ENCODE data around the gene JAM3.

JAM3 gene

DNA sequence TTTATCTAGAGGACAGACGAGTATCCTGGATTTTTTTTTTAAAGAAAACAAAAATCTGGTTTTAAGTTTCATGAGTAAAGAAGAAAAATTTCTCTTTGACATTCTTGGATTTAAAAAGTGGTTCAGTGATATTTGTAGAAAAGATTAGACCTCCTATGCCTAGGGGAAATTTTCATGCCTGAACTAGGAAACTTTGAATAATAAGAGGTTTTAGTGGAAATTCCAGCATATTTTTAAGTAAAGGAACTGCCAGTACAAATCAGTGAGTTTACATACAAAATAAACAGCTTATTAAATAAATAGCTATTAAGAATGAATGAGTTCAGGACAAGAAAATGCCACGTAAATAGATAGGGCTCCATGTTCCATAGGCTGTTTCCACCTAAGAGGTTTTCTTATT, 17.5 kb downstream of the JAM3 start:
- no peak for TF ChIP-seq YY1 (IDR thresholded peaks at IDR 0.05; ENCODE audit: low read depth)
- TF ChIP-seq TEAD4 (IDR thresholded peaks at IDR 0.05), result no peak
- TF ChIP-seq CREB1 (IDR thresholded peaks at IDR 0.05; ENCODE audit: low read depth), result no peak
- TF ChIP-seq, protein P1, sequence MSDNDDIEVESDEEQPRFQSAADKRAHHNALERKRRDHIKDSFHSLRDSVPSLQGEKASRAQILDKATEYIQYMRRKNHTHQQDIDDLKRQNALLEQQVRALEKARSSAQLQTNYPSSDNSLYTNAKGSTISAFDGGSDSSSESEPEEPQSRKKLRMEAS (IDR thresholded peaks at IDR 0.05), result no peak
- TF ChIP-seq EP300 (IDR thresholded peaks at IDR 0.05; ENCODE audit: borderline replicate concordance), result no peak
- TF ChIP-seq, protein P2, sequence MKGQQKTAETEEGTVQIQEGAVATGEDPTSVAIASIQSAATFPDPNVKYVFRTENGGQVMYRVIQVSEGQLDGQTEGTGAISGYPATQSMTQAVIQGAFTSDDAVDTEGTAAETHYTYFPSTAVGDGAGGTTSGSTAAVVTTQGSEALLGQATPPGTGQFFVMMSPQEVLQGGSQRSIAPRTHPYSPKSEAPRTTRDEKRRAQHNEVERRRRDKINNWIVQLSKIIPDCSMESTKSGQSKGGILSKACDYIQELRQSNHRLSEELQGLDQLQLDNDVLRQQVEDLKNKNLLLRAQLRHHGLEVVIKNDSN (IDR thresholded peaks at IDR 0.05), result no peak
- TF ChIP-seq TAF1 (IDR thresholded peaks at IDR 0.05; ENCODE audit: low read depth), result no peak

DNA sequence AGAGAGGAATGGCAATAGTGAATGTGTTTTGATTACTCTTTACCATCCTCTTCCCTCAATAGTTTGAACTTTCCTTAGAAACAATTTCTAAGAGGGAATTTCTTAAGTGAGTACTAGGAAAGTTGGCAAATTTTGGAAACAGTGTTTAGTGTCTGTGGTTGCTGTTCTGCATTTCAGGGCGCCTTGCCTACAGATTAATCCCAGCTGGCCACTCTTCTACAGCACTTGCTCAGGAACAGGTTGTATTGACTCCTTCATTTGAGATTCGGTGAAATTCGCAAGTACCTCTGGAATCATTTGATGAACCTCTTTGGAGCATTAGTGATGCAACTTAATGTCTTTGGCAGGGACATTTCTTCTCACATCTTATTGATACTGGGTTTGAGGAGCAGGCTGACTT, 28.3 kb downstream of the JAM3 start:
- TF ChIP-seq CREB1 (IDR thresholded peaks at IDR 0.05; ENCODE audit: low read depth) (no peak), FOXM1 (IDR thresholded peaks at IDR 0.05; ENCODE audit: borderline replicate concordance, low read depth) (no peak), RAD21 (IDR thresholded peaks at IDR 0.05; ENCODE audit: low read depth) (no peak), TCF12 (IDR thresholded peaks at IDR 0.05; ENCODE audit: low read depth) (no peak), CEBPB (IDR thresholded peaks at IDR 0.05) (no peak), YY1 (IDR thresholded peaks at IDR 0.05; ENCODE audit: low read depth) (no peak), NFIC (IDR thresholded peaks at IDR 0.05) (no peak), ZBTB7A (IDR thresholded peaks at IDR 0.05; ENCODE audit: low read depth) (no peak), TEAD4 (IDR thresholded peaks at IDR 0.05) (no peak), TAF1 (IDR thresholded peaks at IDR 0.05; ENCODE audit: low read depth) (no peak)
- TF ChIP-seq, protein P1 (IDR thresholded peaks at IDR 0.05), result no peak
- TF ChIP-seq, protein P2 (IDR thresholded peaks at IDR 0.05), result no peak
- TF ChIP-seq, protein P3, sequence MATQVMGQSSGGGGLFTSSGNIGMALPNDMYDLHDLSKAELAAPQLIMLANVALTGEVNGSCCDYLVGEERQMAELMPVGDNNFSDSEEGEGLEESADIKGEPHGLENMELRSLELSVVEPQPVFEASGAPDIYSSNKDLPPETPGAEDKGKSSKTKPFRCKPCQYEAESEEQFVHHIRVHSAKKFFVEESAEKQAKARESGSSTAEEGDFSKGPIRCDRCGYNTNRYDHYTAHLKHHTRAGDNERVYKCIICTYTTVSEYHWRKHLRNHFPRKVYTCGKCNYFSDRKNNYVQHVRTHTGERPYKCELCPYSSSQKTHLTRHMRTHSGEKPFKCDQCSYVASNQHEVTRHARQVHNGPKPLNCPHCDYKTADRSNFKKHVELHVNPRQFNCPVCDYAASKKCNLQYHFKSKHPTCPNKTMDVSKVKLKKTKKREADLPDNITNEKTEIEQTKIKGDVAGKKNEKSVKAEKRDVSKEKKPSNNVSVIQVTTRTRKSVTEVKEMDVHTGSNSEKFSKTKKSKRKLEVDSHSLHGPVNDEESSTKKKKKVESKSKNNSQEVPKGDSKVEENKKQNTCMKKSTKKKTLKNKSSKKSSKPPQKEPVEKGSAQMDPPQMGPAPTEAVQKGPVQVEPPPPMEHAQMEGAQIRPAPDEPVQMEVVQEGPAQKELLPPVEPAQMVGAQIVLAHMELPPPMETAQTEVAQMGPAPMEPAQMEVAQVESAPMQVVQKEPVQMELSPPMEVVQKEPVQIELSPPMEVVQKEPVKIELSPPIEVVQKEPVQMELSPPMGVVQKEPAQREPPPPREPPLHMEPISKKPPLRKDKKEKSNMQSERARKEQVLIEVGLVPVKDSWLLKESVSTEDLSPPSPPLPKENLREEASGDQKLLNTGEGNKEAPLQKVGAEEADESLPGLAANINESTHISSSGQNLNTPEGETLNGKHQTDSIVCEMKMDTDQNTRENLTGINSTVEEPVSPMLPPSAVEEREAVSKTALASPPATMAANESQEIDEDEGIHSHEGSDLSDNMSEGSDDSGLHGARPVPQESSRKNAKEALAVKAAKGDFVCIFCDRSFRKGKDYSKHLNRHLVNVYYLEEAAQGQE (IDR thresholded peaks at IDR 0.05; ENCODE audit: low read depth), result no peak

DNA sequence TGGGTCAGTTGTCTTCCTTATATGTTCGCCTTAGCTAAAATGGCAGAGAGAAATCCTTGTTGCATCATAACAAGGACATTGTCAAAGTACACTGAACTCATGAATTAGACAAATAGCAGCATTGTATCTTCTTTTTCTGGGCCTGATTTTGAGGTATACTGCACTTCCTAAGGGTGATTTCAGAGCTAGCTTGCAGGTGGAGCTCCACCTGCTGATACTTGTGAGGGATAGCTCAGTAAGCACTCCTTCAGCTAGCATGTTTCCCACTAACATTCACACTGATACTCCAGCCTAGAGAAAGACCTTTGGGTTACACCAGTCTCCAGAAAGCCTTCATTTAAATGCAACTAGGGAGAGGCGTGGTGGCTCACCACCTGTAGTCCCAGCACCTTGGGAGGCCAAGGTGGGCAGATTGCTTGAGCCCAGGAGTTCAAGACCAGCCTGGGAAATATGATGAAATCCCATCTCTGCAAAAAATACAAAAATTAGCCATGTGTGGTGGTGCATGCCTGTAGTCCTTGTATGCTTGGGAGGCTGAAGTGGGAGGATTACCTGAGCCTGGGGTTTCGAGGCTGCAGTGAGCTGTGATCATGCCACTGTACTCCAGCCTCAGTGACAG, 29.8 kb downstream of the JAM3 start:
- TF ChIP-seq EP300 (IDR thresholded peaks at IDR 0.05; ENCODE audit: borderline replicate concordance) (no peak), CEBPB (IDR thresholded peaks at IDR 0.05) (no peak), RAD21 (IDR thresholded peaks at IDR 0.05; ENCODE audit: low read depth) (no peak; the same call in 1 of the 2 replicates)

DNA sequence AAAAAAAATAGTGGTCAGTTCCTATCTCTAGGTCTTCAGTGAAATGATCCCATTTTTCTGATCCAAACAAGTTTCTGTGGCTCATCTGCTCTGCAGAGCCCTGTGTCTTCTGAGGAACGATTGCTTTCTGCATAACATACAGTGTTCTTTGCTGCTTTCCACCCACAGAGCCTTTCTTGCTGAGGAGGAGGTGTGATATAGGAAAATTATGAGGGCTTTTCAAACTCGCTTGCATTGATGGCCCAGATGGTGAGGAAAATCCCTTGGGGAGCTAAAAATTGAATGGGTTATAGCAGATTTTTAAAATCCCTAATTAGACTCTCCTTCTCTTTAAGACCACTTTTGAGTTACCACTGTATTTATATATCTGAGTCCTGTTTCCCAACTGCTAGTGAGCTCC, 31.3 kb downstream of the JAM3 start:
- no peak for TF ChIP-seq YY1 (IDR thresholded peaks at IDR 0.05; ENCODE audit: low read depth)
- no peak for TF ChIP-seq CREB1 (IDR thresholded peaks at IDR 0.05; ENCODE audit: low read depth)
- no peak for TF ChIP-seq TCF12 (IDR thresholded peaks at IDR 0.05; ENCODE audit: low read depth)
- TF ChIP-seq RAD21 (IDR thresholded peaks at IDR 0.05; ENCODE audit: low read depth), result no peak
- TF ChIP-seq ZBTB7A (IDR thresholded peaks at IDR 0.05; ENCODE audit: low read depth), result no peak
- TF ChIP-seq, protein P2 (IDR thresholded peaks at IDR 0.05), result no peak

DNA sequence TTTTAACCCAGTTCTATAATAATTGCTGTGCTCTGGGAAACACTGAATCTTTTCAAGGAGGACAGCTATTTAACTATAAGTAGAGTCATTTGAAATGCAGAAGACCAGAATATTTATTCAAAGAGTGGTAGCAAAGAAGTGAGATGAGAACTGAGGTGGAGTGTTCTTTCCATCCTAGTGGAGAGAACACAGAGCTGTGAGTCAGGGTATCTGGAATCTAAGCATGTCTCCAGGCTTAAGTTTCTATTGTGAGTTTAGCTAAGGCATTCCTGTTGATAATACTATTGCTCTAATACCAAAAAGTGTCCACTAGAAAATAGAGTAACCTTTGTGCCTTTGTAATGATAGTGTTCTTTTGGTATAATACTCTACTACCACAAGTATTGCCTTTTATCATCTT, 32.4 kb downstream of the JAM3 start:
- TF ChIP-seq TEAD4 (IDR thresholded peaks at IDR 0.05) (no peak), TCF12 (IDR thresholded peaks at IDR 0.05; ENCODE audit: low read depth) (no peak), TAF1 (IDR thresholded peaks at IDR 0.05; ENCODE audit: low read depth) (no peak), ZBTB7A (IDR thresholded peaks at IDR 0.05; ENCODE audit: low read depth) (no peak), FOXM1 (IDR thresholded peaks at IDR 0.05; ENCODE audit: borderline replicate concordance, low read depth) (no peak), EP300 (IDR thresholded peaks at IDR 0.05; ENCODE audit: borderline replicate concordance) (no peak), CREB1 (IDR thresholded peaks at IDR 0.05; ENCODE audit: low read depth) (no peak), NFIC (IDR thresholded peaks at IDR 0.05) (no peak), CEBPB (IDR thresholded peaks at IDR 0.05) (no peak), RAD21 (IDR thresholded peaks at IDR 0.05; ENCODE audit: low read depth) (no peak), EGR1 (IDR thresholded peaks at IDR 0.05) (no peak), YY1 (IDR thresholded peaks at IDR 0.05; ENCODE audit: low read depth) (no peak)
- TF ChIP-seq, protein P1 (IDR thresholded peaks at IDR 0.05), result no peak
- TF ChIP-seq, protein P3 (IDR thresholded peaks at IDR 0.05; ENCODE audit: low read depth), result no peak
- TF ChIP-seq, protein P2 (IDR thresholded peaks at IDR 0.05), result no peak
